SU-DHL-6 (cell line): ENCODE measurements around the gene SHLD2.
"Not testable (repeated sequence)": the region's sequence is repeated elsewhere in the genome, so short reads cannot be mapped to it uniquely, and the experiment has no call there.

Experiments used
- CTCF ChIP-seq: fragments of 200-600 bp; sonication (generic); IDR thresholded peaks from one replicate; pipeline ENCODE4 v1.5.1; 2017; ENCODE audit warnings: antibody characterized with exemption, mild to moderate bottlenecking, low read length, moderate library complexity; ENCODE audit not compliant: insufficient read depth, poor library complexity, severe bottlenecking
- EZH2phosphoT487 ChIP-seq: fragments of 200-600 bp; sonication (generic), shearing (Covaris generic); conservative IDR thresholded peaks from 2 replicates; pipeline ENCODE4 v1.6.1; 2018; ENCODE audit warnings: mild to moderate bottlenecking, antibody characterized with exemption, low read length, moderate library complexity, mixed read lengths

DNA sequence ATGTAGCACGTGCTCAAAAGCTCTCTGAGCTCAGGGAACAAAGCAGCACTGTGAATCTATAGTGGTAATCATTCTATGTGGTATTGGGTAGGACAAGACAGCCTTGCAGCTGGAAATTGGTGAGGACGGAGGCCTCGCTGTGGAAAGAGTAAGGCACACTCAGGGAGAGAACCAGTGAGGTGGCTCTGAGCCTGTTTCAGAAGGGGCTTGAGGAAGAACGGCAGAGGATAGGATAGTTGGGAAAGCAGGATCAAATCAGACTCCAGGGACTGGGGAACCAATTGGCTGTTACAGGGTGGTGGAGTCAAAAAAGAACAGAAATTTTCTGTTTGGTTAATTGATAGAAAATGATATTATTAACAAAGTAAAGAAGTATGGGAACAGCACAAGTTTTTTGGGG is 74.9 kb downstream of the SHLD2 start:
- not testable (repeated sequence) for TF ChIP-seq CTCF, EZH2phosphoT487
